Thoracic aorta (tissue), 2 donors: ENCODE data around the gene RELB. TPM values are rescaled to one million over a fixed set of nuclear protein-coding genes. Genes with fewer than 3 reads are reported as not detected.

Experiments used
- ATAC-seq: fragments of 150-250 bp; one replicate; pipeline ENCODE4 v1.8.0; 2017; ENCODE audit warnings: low read depth; ENCODE audit not compliant: insufficient number of reproducible peaks, low FRiP score
- DNase-seq: peaks from one replicate; pipeline ENCODE4 v3.0.0-alpha.2; 2020; ENCODE audit warnings: low spot score
- H3K27ac ChIP-seq, 2 donors: fragments of 200-600 bp; sonication (generic); 1 replicate in 1 of 2; 2 replicates in 1 of 2; pipeline ENCODE4 v1.5.1; 2016; ENCODE audit warnings: mild to moderate bottlenecking in 2 of 2, moderate library complexity in 2 of 2
- H3K27me3 ChIP-seq: fragments of 200-600 bp; sonication (generic); replicated peaks from 2 replicates; pipeline ENCODE4 v1.6.0; 2016; ENCODE audit warnings: mild to moderate bottlenecking; ENCODE audit not compliant: insufficient read depth
- H3K36me3 ChIP-seq: fragments of 200-600 bp; sonication (generic); one replicate; pipeline ENCODE4 v1.5.1; 2016
- H3K4me1 ChIP-seq, 2 donors: fragments of 200-600 bp; sonication (generic); 1 replicate in 1 of 2; 2 replicates in 1 of 2; pipeline versions ENCODE4 v1.5.1 to v1.6.0; 2016; ENCODE audit warnings: low read depth in 2 of 2, mild to moderate bottlenecking in 1 of 2; ENCODE audit not compliant: control insufficient read depth in 1 of 2
- H3K4me3 ChIP-seq: fragments of 200-600 bp; sonication (generic); 2 replicates; pipeline ENCODE4 v1.5.1; 2016; ENCODE audit warnings: mild to moderate bottlenecking
- H3K9me3 ChIP-seq: fragments of 200-600 bp; sonication (generic); 2 replicates; pipeline ENCODE4 v1.5.1; 2016
- CTCF ChIP-seq: fragments of 200-600 bp; sonication (generic); IDR thresholded peaks from one replicate; pipeline ENCODE4 v1.5.1; 2019; ENCODE audit warnings: antibody characterized with exemption
- total RNA-seq, 2 donors: library from RNA; depleted of rRNA; stranded (reverse); fragments of >200 nt; gene quantifications; one replicate each; pipeline versions ENCODE4 v1.1.0 to v1.2.3, GENCODE V29; 2016

RELB gene
- total RNA-seq, 2 donors from 2014 or later = 20.6 to 38.6 TPM

GRCh38 chr19:45011959-45012358 lies 10.7 kb downstream of the RELB start:
- Histone ChIP-seq H3K9me3 (no peaks in the 10 kb centered on the region), H3K27me3 (no peaks in the 10 kb centered on the region), H3K27ac (no peak overlapping the region), H3K4me1 (no peaks in the 10 kb centered on the region), H3K4me3 (no peak overlapping the region), H3K36me3 (peaks cover 13% of the 10 kb centered on the region)
- no peak for DNase-seq
- TF ChIP-seq CTCF = no peak
- no peak for ATAC-seq

DNA sequence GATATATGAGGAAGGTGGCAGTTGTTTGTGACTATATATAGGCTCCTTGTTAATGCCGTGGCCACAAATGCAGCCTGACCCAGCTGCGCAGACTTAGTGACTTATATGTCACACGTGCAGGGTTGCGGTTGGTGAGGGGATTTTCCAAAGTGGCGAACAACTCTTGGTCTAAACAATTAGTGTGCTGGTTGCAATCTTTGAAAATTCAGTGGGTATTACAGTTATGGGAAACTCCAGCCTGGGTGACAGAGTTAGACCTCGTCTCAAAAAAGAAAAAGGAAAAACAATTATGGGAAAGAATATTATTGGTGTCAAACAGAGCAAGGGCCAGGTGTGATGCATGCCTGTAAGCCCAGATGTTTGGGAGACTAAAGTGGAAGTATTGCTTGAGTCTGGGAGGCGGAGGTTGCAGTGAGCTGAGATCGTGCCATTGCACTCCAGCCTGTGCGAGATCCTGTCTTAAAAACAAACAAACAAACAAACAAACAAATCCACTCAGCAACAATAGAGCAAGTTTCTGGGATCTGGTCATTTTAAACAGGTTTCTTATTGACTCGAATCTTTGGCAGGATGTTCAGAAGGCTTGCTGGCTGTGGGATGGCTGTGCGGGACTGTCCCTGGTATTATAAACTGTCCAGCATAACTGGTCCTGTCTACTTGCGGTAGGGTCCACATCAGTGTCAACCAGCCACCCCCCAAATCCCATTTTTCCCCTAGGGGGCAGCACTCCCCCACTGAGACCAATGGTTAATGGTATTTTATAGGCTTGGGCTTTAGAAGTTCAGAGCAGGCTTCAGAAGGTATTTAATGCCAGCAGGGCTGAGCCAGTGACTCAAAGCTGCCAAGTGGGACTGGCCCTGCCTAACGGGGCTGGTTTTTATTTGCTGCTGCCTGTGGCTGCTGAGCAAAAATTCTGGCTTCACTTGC lies 15.4 kb downstream of the RELB start:
- Histone ChIP-seq H3K9me3 (no peaks in the 10 kb centered on the region), H3K36me3 (peaks cover 11% of the 10 kb centered on the region), H3K4me3 (no peak overlapping the region), H3K27ac (no peak overlapping the region), H3K27me3 (no peaks in the 10 kb centered on the region), H3K4me1 (no peaks in the 10 kb centered on the region)
- DNase-seq (no peak), ATAC-seq (no peak)
- peak; percentile 50 for TF ChIP-seq CTCF

GRCh38 chr19:45019187-45019586 lies 17.9 kb downstream of the RELB start:
- ATAC-seq = no peak
- H3K27ac ChIP-seq = no peak overlapping the region
- no peaks in the 10 kb centered on the region for H3K4me1 ChIP-seq
- no peaks in the 10 kb centered on the region for H3K36me3 ChIP-seq
- H3K27me3 ChIP-seq = no peaks in the 10 kb centered on the region
- TF ChIP-seq CTCF = no peak
- H3K9me3 ChIP-seq = no peaks in the 10 kb centered on the region
- H3K4me3 ChIP-seq = no peak overlapping the region
- no peak for DNase-seq

DNA sequence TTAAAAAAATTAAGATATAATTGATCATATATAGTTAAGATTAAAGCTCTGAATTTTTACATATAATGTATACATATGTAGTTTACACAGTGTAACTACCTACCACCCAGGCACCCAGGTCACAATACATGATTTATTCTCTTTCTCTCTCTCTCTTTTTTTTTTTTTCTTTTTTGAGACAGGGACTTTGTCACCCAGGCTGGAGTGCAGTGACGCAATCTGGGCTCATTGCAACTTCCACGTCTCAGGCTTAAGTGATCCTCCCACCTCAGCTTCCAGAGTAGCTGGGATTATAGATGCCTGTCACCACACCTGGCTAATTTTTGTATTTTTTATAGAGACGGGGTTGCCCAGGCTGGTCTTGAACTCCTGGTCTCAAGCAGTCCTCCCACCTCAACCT lies 18.8 kb downstream of the RELB start:
- no peaks in the 10 kb centered on the region for H3K4me1 ChIP-seq
- H3K36me3 ChIP-seq = no peaks in the 10 kb centered on the region
- no peaks in the 10 kb centered on the region for H3K27me3 ChIP-seq
- no peak overlapping the region for H3K4me3 ChIP-seq
- ATAC-seq = no peak
- DNase-seq = no peak
- H3K27ac ChIP-seq = no peak overlapping the region
- no peaks in the 10 kb centered on the region for H3K9me3 ChIP-seq
- TF ChIP-seq CTCF = no peak

GRCh38 chr19:45021971-45022370 lies 20.7 kb downstream of the RELB start:
- no peaks in the 10 kb centered on the region for H3K4me1 ChIP-seq
- no peak overlapping the region for H3K4me3 ChIP-seq
- H3K36me3 ChIP-seq = peaks cover 4% of the 10 kb centered on the region
- no peak overlapping the region for H3K27ac ChIP-seq
- no peak for TF ChIP-seq CTCF
- no peaks in the 10 kb centered on the region for H3K9me3 ChIP-seq
- ATAC-seq = no peak
- DNase-seq = no peak
- no peaks in the 10 kb centered on the region for H3K27me3 ChIP-seq
